ENCODE results near the gene CDKN1C. TPM values are rescaled to one million over a fixed set of nuclear protein-coding genes. Genes with fewer than 3 reads are reported as not detected.

Gene CDKN1C
- polyA plus RNA-seq, 1 of the 3 experiments (the other 2 are of a cell fraction): 1.6 TPM

GRCh38 chr11:2891326-2892214 is 6.0 kb upstream of the CDKN1C start:
- Histone ChIP-seq H3K36me3 (replicated peaks in 1 of 2; ENCODE audit: control insufficient read depth in 1 of 2, insufficient read depth in 2 of 2, low read length in 1 of 2) (no peaks in the 10 kb centered on the region), H3K4me1 (ENCODE audit: control insufficient read depth in 1 of 2, insufficient read depth in 2 of 2, low read depth in 1 of 2, low read length in 1 of 2) (peaks cover 0 to 16% of the 10 kb centered on the region in 2 experiments; a peak in 1 of 4 replicates), H3K27me3 (ENCODE audit: insufficient read depth) (no peaks in the 10 kb centered on the region), H3K79me2 (ENCODE audit: insufficient read depth) (no peaks in the 10 kb centered on the region), H3K4me3 (ENCODE audit: low read depth in 2 of 2, low read length in 1 of 2) (peak overlapping the region in 1 of 2 experiments; percentile 39; a peak in 1 of 4 replicates), H3K9me2 (no peaks in the 10 kb centered on the region), H2AFZ (ENCODE audit: low read depth) (peak overlapping the region; percentile 66; the same call in 1 of the 2 replicates), H3K27ac (ENCODE audit: low read depth in 2 of 2, low read length in 1 of 2) (no peak overlapping the region), H3K9me3 (no peaks in the 10 kb centered on the region), H3K9ac (no peak overlapping the region), H3F3A (replicated peaks; ENCODE audit: insufficient read depth) (peaks cover 4% of the 10 kb centered on the region), H4K20me1 (ENCODE audit: insufficient read depth) (no peaks in the 10 kb centered on the region), H3K4me2 (peak overlapping the region; percentile 68; the same call in 1 of the 2 replicates)
- peak; percentile 67 for DNase-seq
- TF ChIP-seq CTCF (IDR thresholded peaks at IDR 0.05): peak; percentile 33
- no peak for TF ChIP-seq TEAD4 (IDR thresholded peaks at IDR 0.05; ENCODE audit: borderline replicate concordance, insufficient read depth)
- ChIA-PET POLR2A (interaction anchor here (0.9 kb wide), 1 partner anchor 359 kb away, joined by 3 read pairs; no protein-coding TSS in a partner anchor), CTCF (interaction anchor here (0.6 to 16.8 kb wide), 45 partner anchors 10 to 694 kb away, joined by 3 to 1016 read pairs (median 3); partner anchors contain the start of genes KCNQ1 and PHLDA2)
- 62% methylated on average over 11 of the region's 17 CpGs for WGBS (ENCODE audit: low lambda C conversion rate)

- H3K9me3 ChIP-seq: no peaks in the 10 kb centered on the region
- no peaks in the 10 kb centered on the region for H4K20me1 ChIP-seq (ENCODE audit: insufficient read depth)
- ChIA-PET CTCF (interaction anchor here (1.0 to 16.8 kb wide), 20 partner anchors 9 to 693 kb away, joined by 3 to 1016 read pairs (median 4); partner anchors contain the start of gene PHLDA2), POLR2A (no interaction called here)
- no peaks in the 10 kb centered on the region for H3K36me3 ChIP-seq (replicated peaks in 1 of 2; ENCODE audit: control insufficient read depth in 1 of 2, insufficient read depth in 2 of 2, low read length in 1 of 2)
- H3K79me2 ChIP-seq (ENCODE audit: insufficient read depth): no peaks in the 10 kb centered on the region
- no peak overlapping the region for H3K4me2 ChIP-seq
- TF ChIP-seq GABPA (IDR thresholded peaks at IDR 0.05; ENCODE audit: low read depth) (no peak), SIN3A (IDR thresholded peaks at IDR 0.05; ENCODE audit: borderline replicate concordance, low read depth, low read length) (no peak), RXRA (IDR thresholded peaks at IDR 0.05; ENCODE audit: borderline replicate concordance, low read depth) (no peak), TCF12 (IDR thresholded peaks at IDR 0.05) (no peak), RCOR1 (IDR thresholded peaks at IDR 0.05; ENCODE audit: low read length) (no peak), FOSL2 (IDR thresholded peaks at IDR 0.05; ENCODE audit: borderline replicate concordance, low read depth) (no peak)
- no peaks in the 10 kb centered on the region for H3K27me3 ChIP-seq (ENCODE audit: insufficient read depth)
- peaks cover 0 to 20% of the 10 kb centered on the region in 2 experiments; a peak in 1 of 4 replicates for H3K4me1 ChIP-seq (ENCODE audit: control insufficient read depth in 1 of 2, insufficient read depth in 2 of 2, low read depth in 1 of 2, low read length in 1 of 2)
- no peak overlapping the region for H3K4me3 ChIP-seq (ENCODE audit: low read depth in 2 of 2, low read length in 1 of 2)
- peaks cover 7% of the 10 kb centered on the region for H3F3A ChIP-seq (replicated peaks; ENCODE audit: insufficient read depth)
- DNase-seq: no peak
- no peaks in the 10 kb centered on the region for H3K9me2 ChIP-seq
- H2AFZ ChIP-seq (ENCODE audit: low read depth): no peak overlapping the region
- no peak overlapping the region for H3K27ac ChIP-seq (ENCODE audit: low read depth in 2 of 2, low read length in 1 of 2)
- H3K9ac ChIP-seq: no peak overlapping the region
- WGBS (ENCODE audit: low lambda C conversion rate): no CpG with 5 or more reads among the region's 28 CpGs
Observed at GRCh38 chr11:2890466-2891294, 5.1 kb upstream of the CDKN1C start.

All from SK-N-SH (cell line).